Calu3 (cell line): ENCODE data around the gene DDX39B. TPM values are rescaled to one million over a fixed set of nuclear protein-coding genes. Genes with fewer than 3 reads are reported as not detected.
A peak's percentile ranks its signal among the peaks of the same experiment; 100 is the strongest.

Experiments used
- BruUV-seq: library from RNA; stranded (reverse); fragments of 400-500 nt; replicated peaks from 2 replicates; lab custom pipeline; 2021; lab: Mats Ljungman, UMichigan
- CTCF ChIA-PET: fragments of 300-600 bp; sonication (Branson Sonifier 250); formaldehyde crosslinking; loops from one replicate; lab custom pipeline; 2022; ENCODE audit warnings: antibody characterized with exemption; lab: Charles Lee
- DNase-seq: peaks from one replicate; pipeline ENCODE4 v3.0.0; 2022
- H3K27ac Mint-ChIP-seq: one replicate; pipeline ENCODE4 v1.8.0; 2022; ENCODE audit warnings: mixed read lengths; ENCODE audit not compliant: unreplicated experiment
- H3K27me3 Mint-ChIP-seq: one replicate; pipeline ENCODE4 v1.8.0; 2022; ENCODE audit warnings: mixed read lengths; ENCODE audit not compliant: unreplicated experiment
- H3K36me3 Mint-ChIP-seq: one replicate; pipeline ENCODE4 v1.8.0; 2022; ENCODE audit warnings: mild to moderate bottlenecking, moderate library complexity, mixed read lengths; ENCODE audit not compliant: insufficient read depth, unreplicated experiment
- H3K4me1 Mint-ChIP-seq: one replicate; pipeline ENCODE4 v1.8.0; 2022; ENCODE audit warnings: mild to moderate bottlenecking, low read depth, mixed read lengths; ENCODE audit not compliant: unreplicated experiment
- H3K4me3 Mint-ChIP-seq: one replicate; pipeline ENCODE4 v1.8.0; 2022; ENCODE audit warnings: mild to moderate bottlenecking, low read depth, moderate library complexity, mixed read lengths; ENCODE audit not compliant: unreplicated experiment
- H3K9me3 Mint-ChIP-seq: one replicate; pipeline ENCODE4 v1.8.0; 2022; ENCODE audit warnings: low read depth, mixed read lengths; ENCODE audit not compliant: unreplicated experiment
- CTCF ChIP-seq: fragments of 200-600 bp; IDR thresholded peaks from one replicate; pipeline ENCODE4 v1.8.0; 2022; ENCODE audit warnings: antibody characterized with exemption; ENCODE audit not compliant: unreplicated experiment
- intact Hi-C: fragments of 100-400 bp; cut with micrococcal nuclease; formaldehyde crosslinking; loops from one replicate; pipeline ENCODE4 v1.10.0; 2022; ENCODE audit not compliant: unreplicated experiment
- total RNA-seq: library from RNA; stranded (reverse); gene quantifications from 2 replicates; pipeline ENCODE4 v1.2.3, GENCODE V29; 2022

DDX39B gene
- total RNA-seq, 1 experiment from 2014 or later = 646 TPM

- Mint-ChIP-seq H3K9me3 (no peaks in the 10 kb centered on the region), H3K4me3 (no peak overlapping the region), H3K27ac (no peak overlapping the region), H3K27me3 (peaks cover 40% of the 10 kb centered on the region), H3K4me1 (peaks cover 11% of the 10 kb centered on the region), H3K36me3 (peaks cover 2% of the 10 kb centered on the region)
- CTCF ChIA-PET = interaction anchor here (0.5 to 2.1 kb wide), 3 partner anchors 8 to 13 kb away, joined by 3 to 10 read pairs (median 6); no protein-coding TSS in a partner anchor
- TF ChIP-seq CTCF = no peak
- BruUV-seq = no TSS peak
- DNase-seq = no peak
- intact Hi-C loops = no loop called here
Measured at GRCh38 chr6:31586599-31587281, 44.9 kb upstream of the DDX39B start.

- no peak within 1 kb of the TSS for H3K27ac Mint-ChIP-seq
- BruUV-seq = no TSS peak
- intact Hi-C loops = no loop called here
- H3K36me3 Mint-ChIP-seq = peaks cover 10% of the 10 kb centered on the region
- H3K4me1 Mint-ChIP-seq = peaks cover 18% of the 10 kb centered on the region
- no peaks in the 10 kb centered on the region for H3K9me3 Mint-ChIP-seq
- peaks cover 48% of the 10 kb centered on the region for H3K27me3 Mint-ChIP-seq
- no peak for TF ChIP-seq CTCF
- DNase-seq = no peak
- CTCF ChIA-PET = interaction anchor here (1.2 to 4.3 kb wide), 3 partner anchors 11 to 13 kb away, joined by 3 to 29 read pairs (median 10); no protein-coding TSS in a partner anchor
- no peak within 1 kb of the TSS for H3K4me3 Mint-ChIP-seq
Measured at GRCh38 chr6:31586008-31586407, 44.2 kb upstream of the DDX39B start, which contains the start of gene LST1. Gene LST1 (plus strand): TSS chr6:31586277. CDS start chr6:31587300, 1,023 bp downstream.

GRCh38 chr6:31585491-31585890, 43.7 kb upstream of the DDX39B start:
- H3K27ac Mint-ChIP-seq = no peak overlapping the region
- DNase-seq = peak; percentile 55
- H3K4me3 Mint-ChIP-seq = no peak overlapping the region
- CTCF ChIA-PET = interaction anchor here (4.3 kb wide), 1 partner anchor 12 kb away, joined by 29 read pairs; no protein-coding TSS in a partner anchor
- no TSS peak for BruUV-seq
- intact Hi-C loops = no loop called here
- H3K4me1 Mint-ChIP-seq = peaks cover 23% of the 10 kb centered on the region
- H3K27me3 Mint-ChIP-seq = peaks cover 53% of the 10 kb centered on the region
- no peaks in the 10 kb centered on the region for H3K9me3 Mint-ChIP-seq
- H3K36me3 Mint-ChIP-seq = peaks cover 13% of the 10 kb centered on the region
- peak; percentile 77 for TF ChIP-seq CTCF

GRCh38 chr6:31582230-31582643, 40.4 kb upstream of the DDX39B start, which contains the start of gene LTB:
Gene LTB (minus strand): TSS chr6:31582424. CDS start chr6:31582417, 7 bp downstream.
- H3K27me3 Mint-ChIP-seq = peaks cover 29% of the 10 kb centered on the region
- peak within 1 kb of the TSS; percentile 43 for H3K27ac Mint-ChIP-seq
- H3K4me1 Mint-ChIP-seq = peaks cover 26% of the 10 kb centered on the region
- CTCF ChIA-PET = interaction anchor here (0.9 to 4.3 kb wide), 5 partner anchors 9 to 35 kb away, joined by 3 to 29 read pairs (median 6); partner anchors contain the start of gene NFKBIL1
- peak within 1 kb of the TSS; percentile 91 for H3K4me3 Mint-ChIP-seq
- peaks cover 13% of the 10 kb centered on the region for H3K36me3 Mint-ChIP-seq
- no peak for TF ChIP-seq CTCF
- no TSS peak for BruUV-seq
- no peak for DNase-seq
- intact Hi-C loops = no loop called here
- H3K9me3 Mint-ChIP-seq = no peaks in the 10 kb centered on the region
